ENCODE measurements around the gene FALEC. TPM values are rescaled to one million over a fixed set of nuclear protein-coding genes. Genes with fewer than 3 reads are reported as not detected.

Gene FALEC
- total and polyA plus RNA-seq, 9 of the 15 experiments (the other 6 are each of a cell fraction or from before 2014, with no cell fraction given), result 0.15 to 1.8 (median 0.53) TPM; not detected in 5

DNA sequence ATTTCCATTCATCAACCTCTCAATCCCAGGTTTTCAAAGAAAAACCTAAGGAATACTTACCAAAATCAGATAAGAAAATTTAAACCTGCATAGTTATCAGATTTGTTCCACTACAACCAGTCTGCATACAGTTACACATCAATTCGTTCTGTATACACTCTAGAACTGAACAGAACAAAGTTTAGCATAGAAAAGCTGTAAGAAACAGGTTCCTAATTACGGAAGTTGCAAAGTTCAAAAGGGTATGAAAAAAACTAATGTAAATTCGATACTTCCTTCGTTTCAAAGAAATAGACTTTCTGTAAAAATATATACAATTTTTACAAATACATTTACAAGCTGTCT, 60.8 kb downstream of the FALEC start (continued):
- TF ChIP-seq, protein P1, sequence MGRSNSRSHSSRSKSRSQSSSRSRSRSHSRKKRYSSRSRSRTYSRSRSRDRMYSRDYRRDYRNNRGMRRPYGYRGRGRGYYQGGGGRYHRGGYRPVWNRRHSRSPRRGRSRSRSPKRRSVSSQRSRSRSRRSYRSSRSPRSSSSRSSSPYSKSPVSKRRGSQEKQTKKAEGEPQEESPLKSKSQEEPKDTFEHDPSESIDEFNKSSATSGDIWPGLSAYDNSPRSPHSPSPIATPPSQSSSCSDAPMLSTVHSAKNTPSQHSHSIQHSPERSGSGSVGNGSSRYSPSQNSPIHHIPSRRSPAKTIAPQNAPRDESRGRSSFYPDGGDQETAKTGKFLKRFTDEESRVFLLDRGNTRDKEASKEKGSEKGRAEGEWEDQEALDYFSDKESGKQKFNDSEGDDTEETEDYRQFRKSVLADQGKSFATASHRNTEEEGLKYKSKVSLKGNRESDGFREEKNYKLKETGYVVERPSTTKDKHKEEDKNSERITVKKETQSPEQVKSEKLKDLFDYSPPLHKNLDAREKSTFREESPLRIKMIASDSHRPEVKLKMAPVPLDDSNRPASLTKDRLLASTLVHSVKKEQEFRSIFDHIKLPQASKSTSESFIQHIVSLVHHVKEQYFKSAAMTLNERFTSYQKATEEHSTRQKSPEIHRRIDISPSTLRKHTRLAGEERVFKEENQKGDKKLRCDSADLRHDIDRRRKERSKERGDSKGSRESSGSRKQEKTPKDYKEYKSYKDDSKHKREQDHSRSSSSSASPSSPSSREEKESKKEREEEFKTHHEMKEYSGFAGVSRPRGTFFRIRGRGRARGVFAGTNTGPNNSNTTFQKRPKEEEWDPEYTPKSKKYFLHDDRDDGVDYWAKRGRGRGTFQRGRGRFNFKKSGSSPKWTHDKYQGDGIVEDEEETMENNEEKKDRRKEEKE (IDR thresholded peaks at IDR 0.05; ENCODE audit: borderline replicate concordance in 1 of 2, control insufficient read depth in 1 of 2, low read depth in 2 of 2, low read length in 1 of 2), result no peak
- TF ChIP-seq NCOA2 (IDR thresholded peaks at IDR 0.05; ENCODE audit: partially characterized antibody in 2 of 2), result no peak
- TF ChIP-seq ETV6 (IDR thresholded peaks at IDR 0.05; ENCODE audit: borderline replicate concordance in 1 of 2, low read depth in 2 of 2, low read length in 1 of 2), result no peak
- no peak for TF ChIP-seq ETV6 (CRISPR knock-in tag; IDR thresholded peaks at IDR 0.05; ENCODE audit: borderline replicate concordance)
- no peak for TF ChIP-seq CEBPG (CRISPR knock-in tag; IDR thresholded peaks at IDR 0.05)
- 0 out of 4 replicates have a peak, but pooled peaks of 1 of the 2 experiments have one; percentile 1 for TF ChIP-seq CEBPG (tag; conservative IDR thresholded peaks at IDR 0.05 in 1 of 2, IDR thresholded peaks at IDR 0.05 in 1 of 2)
- TF ChIP-seq ATF1 (CRISPR knock-in tag; IDR thresholded peaks at IDR 0.05), result no peak
- no peak for TF ChIP-seq ATF1 (tag; IDR thresholded peaks at IDR 0.05)
- no peak for TF ChIP-seq YY1 (IDR thresholded peaks at IDR 0.05; ENCODE audit: borderline replicate concordance in 1 of 3, control insufficient read depth in 1 of 3, extremely low read depth in 1 of 3, insufficient read depth in 3 of 3, insufficient read length in 1 of 3, insufficient replicate concordance in 2 of 3, low read depth in 1 of 3, low read length in 2 of 3)
- TF ChIP-seq CBX2 (IDR thresholded peaks at IDR 0.05; ENCODE audit: insufficient read depth, low read length, poor library complexity, severe bottlenecking), result no peak
- TF ChIP-seq, protein P2, sequence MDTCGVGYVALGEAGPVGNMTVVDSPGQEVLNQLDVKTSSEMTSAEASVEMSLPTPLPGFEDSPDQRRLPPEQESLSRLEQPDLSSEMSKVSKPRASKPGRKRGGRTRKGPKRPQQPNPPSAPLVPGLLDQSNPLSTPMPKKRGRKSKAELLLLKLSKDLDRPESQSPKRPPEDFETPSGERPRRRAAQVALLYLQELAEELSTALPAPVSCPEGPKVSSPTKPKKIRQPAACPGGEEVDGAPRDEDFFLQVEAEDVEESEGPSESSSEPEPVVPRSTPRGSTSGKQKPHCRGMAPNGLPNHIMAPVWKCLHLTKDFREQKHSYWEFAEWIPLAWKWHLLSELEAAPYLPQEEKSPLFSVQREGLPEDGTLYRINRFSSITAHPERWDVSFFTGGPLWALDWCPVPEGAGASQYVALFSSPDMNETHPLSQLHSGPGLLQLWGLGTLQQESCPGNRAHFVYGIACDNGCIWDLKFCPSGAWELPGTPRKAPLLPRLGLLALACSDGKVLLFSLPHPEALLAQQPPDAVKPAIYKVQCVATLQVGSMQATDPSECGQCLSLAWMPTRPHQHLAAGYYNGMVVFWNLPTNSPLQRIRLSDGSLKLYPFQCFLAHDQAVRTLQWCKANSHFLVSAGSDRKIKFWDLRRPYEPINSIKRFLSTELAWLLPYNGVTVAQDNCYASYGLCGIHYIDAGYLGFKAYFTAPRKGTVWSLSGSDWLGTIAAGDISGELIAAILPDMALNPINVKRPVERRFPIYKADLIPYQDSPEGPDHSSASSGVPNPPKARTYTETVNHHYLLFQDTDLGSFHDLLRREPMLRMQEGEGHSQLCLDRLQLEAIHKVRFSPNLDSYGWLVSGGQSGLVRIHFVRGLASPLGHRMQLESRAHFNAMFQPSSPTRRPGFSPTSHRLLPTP (IDR thresholded peaks at IDR 0.05; ENCODE audit: borderline replicate concordance, extremely low read depth, insufficient read length), result no peak
- TF ChIP-seq, protein P3, sequence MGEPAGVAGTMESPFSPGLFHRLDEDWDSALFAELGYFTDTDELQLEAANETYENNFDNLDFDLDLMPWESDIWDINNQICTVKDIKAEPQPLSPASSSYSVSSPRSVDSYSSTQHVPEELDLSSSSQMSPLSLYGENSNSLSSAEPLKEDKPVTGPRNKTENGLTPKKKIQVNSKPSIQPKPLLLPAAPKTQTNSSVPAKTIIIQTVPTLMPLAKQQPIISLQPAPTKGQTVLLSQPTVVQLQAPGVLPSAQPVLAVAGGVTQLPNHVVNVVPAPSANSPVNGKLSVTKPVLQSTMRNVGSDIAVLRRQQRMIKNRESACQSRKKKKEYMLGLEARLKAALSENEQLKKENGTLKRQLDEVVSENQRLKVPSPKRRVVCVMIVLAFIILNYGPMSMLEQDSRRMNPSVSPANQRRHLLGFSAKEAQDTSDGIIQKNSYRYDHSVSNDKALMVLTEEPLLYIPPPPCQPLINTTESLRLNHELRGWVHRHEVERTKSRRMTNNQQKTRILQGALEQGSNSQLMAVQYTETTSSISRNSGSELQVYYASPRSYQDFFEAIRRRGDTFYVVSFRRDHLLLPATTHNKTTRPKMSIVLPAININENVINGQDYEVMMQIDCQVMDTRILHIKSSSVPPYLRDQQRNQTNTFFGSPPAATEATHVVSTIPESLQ (CRISPR knock-in tag; IDR thresholded peaks at IDR 0.05), result no peak
- no peak for TF ChIP-seq MED1 (CRISPR knock-in tag; IDR thresholded peaks at IDR 0.05; ENCODE audit: borderline replicate concordance)
- TF ChIP-seq, protein P4, sequence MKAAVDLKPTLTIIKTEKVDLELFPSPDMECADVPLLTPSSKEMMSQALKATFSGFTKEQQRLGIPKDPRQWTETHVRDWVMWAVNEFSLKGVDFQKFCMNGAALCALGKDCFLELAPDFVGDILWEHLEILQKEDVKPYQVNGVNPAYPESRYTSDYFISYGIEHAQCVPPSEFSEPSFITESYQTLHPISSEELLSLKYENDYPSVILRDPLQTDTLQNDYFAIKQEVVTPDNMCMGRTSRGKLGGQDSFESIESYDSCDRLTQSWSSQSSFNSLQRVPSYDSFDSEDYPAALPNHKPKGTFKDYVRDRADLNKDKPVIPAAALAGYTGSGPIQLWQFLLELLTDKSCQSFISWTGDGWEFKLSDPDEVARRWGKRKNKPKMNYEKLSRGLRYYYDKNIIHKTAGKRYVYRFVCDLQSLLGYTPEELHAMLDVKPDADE (conservative IDR thresholded peaks at IDR 0.05; ENCODE audit: control insufficient read depth, low read depth, low read length), result no peak
- TF ChIP-seq SMARCA4 (IDR thresholded peaks at IDR 0.05), result 0 out of 2 replicates have a peak, but pooled peaks have one; percentile 11
- no peak for TF ChIP-seq POU5F1 (IDR thresholded peaks at IDR 0.05; ENCODE audit: borderline replicate concordance, low read depth, low read length, partially characterized antibody)
- TF ChIP-seq SMARCC2 (IDR thresholded peaks at IDR 0.05; ENCODE audit: low read depth), result 0 out of 2 replicates have a peak, but pooled peaks have one; percentile 31

Data from K562 (cell line).